ENCODE measurements around the gene SLC45A3.

- TF ChIP-seq JUND (IDR thresholded peaks at IDR 0.05) (no peak), CTCF (IDR thresholded peaks at IDR 0.05 in 2 of 3, conservative IDR thresholded peaks at IDR 0.05 in 1 of 3; ENCODE audit: borderline replicate concordance in 1 of 3, insufficient read depth in 1 of 3, low read depth in 2 of 3, low read length in 2 of 3) (no peak)
These were observed 42.3 kb downstream of the SLC45A3 start for GRCh38 chr1:205637854-205638468.
